Tibial artery (tissue), 4 donors: ENCODE data around the gene XBP1.

Source experiments
- DNase-seq, 2 donors: peaks; one replicate each; pipeline ENCODE4 v3.0.0-alpha.2; 2019
- H3K27ac ChIP-seq, 2 donors: fragments of 200-600 bp; sonication (generic) in 1 of 2; 1 replicate in 1 of 2; 2 replicates in 1 of 2; pipeline ENCODE4 v1.5.1; 2018 to 2019; ENCODE audit warnings: mild to moderate bottlenecking in 1 of 2
- H3K27me3 ChIP-seq, 2 donors: fragments of 200-600 bp; sonication (generic) in 1 of 2; one replicate each; pipeline versions ENCODE4 v1.5.1 to v1.6.0; 2016 to 2019
- H3K36me3 ChIP-seq, 3 donors: fragments of 200-600 bp; sonication (generic) in 2 of 3; one replicate each; pipeline ENCODE4 v1.5.1; 2016 to 2019; ENCODE audit warnings: mild to moderate bottlenecking in 2 of 3
- H3K4me1 ChIP-seq, 4 donors: fragments of 200-600 bp; sonication (generic) in 2 of 4; 1 replicate in 3 of 4; 2 replicates in 1 of 4; pipeline ENCODE4 v1.5.1; 2016 to 2019
- H3K4me3 ChIP-seq, 2 donors: fragments of 200-600 bp; sonication (generic) in 1 of 2; 1 replicate in 1 of 2; 2 replicates in 1 of 2; pipeline ENCODE4 v1.5.1; 2018 to 2019; ENCODE audit warnings: mild to moderate bottlenecking in 2 of 2
- H3K9me3 ChIP-seq, 3 donors: fragments of 200-600 bp; sonication (generic) in 1 of 3; one replicate each; pipeline ENCODE4 v1.5.1; 2016 to 2019
- CTCF ChIP-seq, 2 experiments: fragments of 200-600 bp in 1 of 2; fragments of 450-650 bp in 1 of 2; IDR thresholded peaks; one replicate each; pipeline ENCODE4 v1.5.1; 2017 to 2019; ENCODE audit warnings: antibody characterized with exemption in 2 of 2, mild to moderate bottlenecking in 1 of 2, moderate library complexity in 1 of 2
- intact Hi-C: fragments of 100-400 bp; cut with DNase I; formaldehyde crosslinking; loops from one replicate; pipeline ENCODE4 v1.15.0; 2023; ENCODE audit warnings: low total_unique reads

The XBP1 gene

GRCh38 chr22:28798810-28799605 is 1.4 kb downstream of the XBP1 start:
- no peaks in the 10 kb centered on the region for H3K9me3 ChIP-seq
- no peak for TF ChIP-seq CTCF (IDR thresholded peaks at IDR 0.05)
- intact Hi-C loops, result loop anchor here (10.0 kb wide), 1 partner anchor 54 kb away; the partner anchor contains the start of genes CHEK2 and HSCB
- peak; percentile 79 to 80 for DNase-seq
- peaks cover 35 to 39% (median 36%) of the 10 kb centered on the region in 3 donors for H3K36me3 ChIP-seq
- peaks cover 0 to 67% (median 49%) of the 10 kb centered on the region in 4 donors for H3K4me1 ChIP-seq
- H3K27me3 ChIP-seq, result no peaks in the 10 kb centered on the region
- peak overlapping the region; percentile 87 to 90 for H3K4me3 ChIP-seq
- peak overlapping the region; percentile 98 to 100 for H3K27ac ChIP-seq

GRCh38 chr22:28795932-28796856 is 4.2 kb downstream of the XBP1 start:
- no peak overlapping the region for H3K4me3 ChIP-seq
- H3K27ac ChIP-seq, result no peak overlapping the region
- H3K4me1 ChIP-seq, result peaks cover 0 to 47% (median 33%) of the 10 kb centered on the region in 4 donors
- intact Hi-C loops, result loop anchor here (10.0 kb wide), 1 partner anchor 51 kb away; the partner anchor contains the start of genes CHEK2 and HSCB
- no peak for DNase-seq
- TF ChIP-seq CTCF (IDR thresholded peaks at IDR 0.05), result no peak
- no peaks in the 10 kb centered on the region for H3K27me3 ChIP-seq
- no peaks in the 10 kb centered on the region for H3K9me3 ChIP-seq
- H3K36me3 ChIP-seq, result peaks cover 42 to 52% (median 45%) of the 10 kb centered on the region in 3 donors

- intact Hi-C loops, result loop anchor here (10.0 kb wide), 1 partner anchor 50 kb away; the partner anchor contains the start of genes CHEK2 and HSCB
- DNase-seq, result no peak
- H3K9me3 ChIP-seq, result no peaks in the 10 kb centered on the region
- H3K36me3 ChIP-seq, result peaks cover 42 to 60% (median 45%) of the 10 kb centered on the region in 3 donors
- H3K4me1 ChIP-seq, result peaks cover 0 to 45% (median 33%) of the 10 kb centered on the region in 4 donors
- H3K27me3 ChIP-seq, result no peaks in the 10 kb centered on the region
- H3K27ac ChIP-seq, result no peak overlapping the region
- H3K4me3 ChIP-seq, result no peak overlapping the region
- no peak for TF ChIP-seq CTCF (IDR thresholded peaks at IDR 0.05)
Measured at GRCh38 chr22:28795071-28795693, 5.2 kb downstream of the XBP1 start.

- peaks cover 0 to 45% (median 33%) of the 10 kb centered on the region in 4 donors for H3K4me1 ChIP-seq
- no peak overlapping the region for H3K4me3 ChIP-seq
- peaks cover 45 to 65% (median 46%) of the 10 kb centered on the region in 3 donors for H3K36me3 ChIP-seq
- H3K27ac ChIP-seq, result no peak overlapping the region
- intact Hi-C loops, result loop anchor here (10.0 kb wide), 1 partner anchor 49 kb away; the partner anchor contains the start of genes CHEK2 and HSCB
- no peaks in the 10 kb centered on the region for H3K9me3 ChIP-seq
- no peak for DNase-seq
- H3K27me3 ChIP-seq, result no peaks in the 10 kb centered on the region
- TF ChIP-seq CTCF (IDR thresholded peaks at IDR 0.05), result no peak
Measured at GRCh38 chr22:28793976-28794584, 6.3 kb downstream of the XBP1 start.
